Parietal lobe (tissue), 2 donors: ENCODE measurements around the gene HS3ST6. TPM values are rescaled to one million over a fixed set of nuclear protein-coding genes. Genes with fewer than 3 reads are reported as not detected.

ENCODE experiments used
- small RNA-seq: library from RNA; depleted of rRNA; stranded (forward); fragments of <200 nt; gene quantifications from one replicate; pipeline ENCODE3, GENCODE V24; 2014; ENCODE audit warnings: low replicate concordance
- total RNA-seq: library from RNA; depleted of rRNA; stranded (reverse); fragments of >200 nt; gene quantifications from one replicate; pipeline ENCODE4 v1.2.3, GENCODE V29; 2014

HS3ST6 gene
- total RNA-seq = not detected

DNA sequence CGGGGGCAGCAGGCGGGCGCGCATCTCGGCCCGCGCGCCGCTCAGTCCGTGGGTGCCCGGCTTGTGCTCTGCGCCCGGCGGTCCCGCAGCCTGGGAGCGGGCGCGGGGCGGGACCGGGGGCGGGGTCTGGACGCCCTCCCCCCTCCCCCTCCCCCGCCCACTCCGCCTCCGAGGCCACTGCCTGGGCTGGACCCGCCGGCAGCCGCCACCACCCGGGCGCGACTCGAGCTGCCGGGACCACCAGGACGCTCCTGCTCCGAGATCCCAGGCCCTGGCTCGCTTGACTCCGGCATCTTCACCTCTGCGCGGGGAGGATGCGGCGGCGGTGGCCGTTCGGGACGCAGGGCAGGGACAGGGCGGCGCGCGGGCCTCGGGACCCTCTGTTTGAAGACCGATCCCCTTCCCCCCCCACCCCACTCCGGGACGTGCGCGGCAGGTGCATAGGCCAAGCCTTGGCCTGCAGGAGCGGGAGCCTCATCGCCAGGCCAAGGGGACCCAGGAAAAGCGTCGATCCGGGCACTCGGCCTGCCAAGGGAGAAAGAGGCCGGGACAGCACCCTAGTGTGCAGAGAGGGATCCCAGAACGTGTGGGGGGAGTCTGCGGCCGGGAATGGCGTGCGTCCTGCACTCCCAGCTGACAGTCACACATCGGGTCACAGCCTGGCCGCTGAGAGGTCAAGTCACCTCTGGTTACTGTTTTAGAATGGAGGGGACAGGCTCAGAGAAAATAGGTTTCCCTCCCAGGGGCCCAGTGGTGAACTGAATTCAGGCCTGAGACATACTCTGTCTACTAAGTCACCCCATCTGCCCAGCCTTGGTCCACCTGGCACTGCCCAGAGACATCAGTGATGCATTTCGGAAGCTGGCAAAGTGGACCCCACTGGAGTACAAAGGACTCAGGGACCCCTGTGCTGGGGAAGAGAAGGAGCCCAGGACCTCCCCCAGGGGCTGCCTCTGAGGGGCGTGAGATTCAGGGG lies at the start of gene HS3ST6:
Gene HS3ST6 (minus strand): TSS at position 65 of the 976 bp plus-strand sequence. CDS start 92 bp downstream, outside the sequence.

GRCh38 chr16:1966460-1966859 lies 48.2 kb upstream of the HS3ST6 start, which contains the start of gene RNF151:
TSS of gene RNF151 (plus strand) at chr16:1966856. CDS start at chr16:1966882, 26 bp downstream.

GRCh38 chr16:1964506-1965395 lies 46.5 kb upstream of the HS3ST6 start, which contains the start of gene RPS2:
TSS of gene RPS2 (minus strand) at chr16:1964826. CDS start at chr16:1964625, 201 bp downstream.

GRCh38 chr16:1959269-1960039 lies 41.2 kb upstream of the HS3ST6 start, which contains the start of gene NDUFB10:
TSS of gene NDUFB10 (plus strand) at chr16:1959538. CDS start at chr16:1959625, 87 bp downstream.

DNA sequence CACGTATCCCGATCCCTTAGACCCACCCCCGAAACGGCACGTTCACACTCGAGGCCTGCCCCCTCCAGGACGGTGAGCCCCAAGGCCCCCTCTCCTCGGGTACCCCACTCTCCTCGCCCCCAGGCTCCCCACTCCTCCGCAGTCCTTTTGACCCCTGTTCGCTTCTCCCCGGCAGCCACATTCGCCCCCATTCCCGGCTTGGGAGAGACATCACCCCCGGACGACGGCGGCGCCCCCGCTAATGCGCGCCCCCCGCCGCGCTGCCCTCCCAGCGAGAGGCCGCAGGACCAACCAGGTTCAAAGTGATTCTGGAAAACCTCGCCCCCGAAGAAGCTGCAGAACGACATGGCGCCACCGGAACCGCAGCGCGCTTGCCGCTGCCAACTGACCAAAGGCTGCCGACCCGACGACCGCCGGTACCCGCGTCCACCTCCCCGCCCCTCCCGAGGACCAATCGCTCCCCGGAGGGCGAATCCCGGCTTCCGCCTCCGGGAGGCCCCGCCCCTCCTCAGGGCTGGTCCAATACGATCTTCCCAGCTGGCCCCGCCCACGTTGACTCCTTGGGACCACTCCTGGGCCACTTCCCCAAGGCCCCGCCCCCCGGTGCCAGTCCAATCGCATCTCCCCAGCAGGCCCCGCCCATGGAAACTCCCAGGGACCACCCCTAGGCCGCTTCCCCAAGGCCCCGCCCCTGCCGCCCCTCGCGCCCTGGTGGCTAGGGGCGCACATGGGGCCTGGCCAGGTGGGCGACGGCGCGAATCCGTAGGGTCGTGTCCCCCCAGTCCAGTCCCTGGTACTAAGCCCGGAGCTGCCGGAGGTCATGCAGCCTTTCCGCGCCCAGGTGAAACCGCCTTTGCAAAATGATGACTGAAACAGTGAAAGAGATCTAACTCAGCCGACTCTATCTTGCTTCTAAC lies 24.9 kb upstream of the HS3ST6 start, which contains the start of gene MSRB1:
Gene MSRB1 (minus strand): TSS at position 390 of the 917 bp plus-strand sequence. CDS start 43 bp downstream, at position 347.

GRCh38 chr16:1871974-1872635 lies 46.1 kb downstream of the HS3ST6 start, which contains the start of gene MEIOB:
TSS of gene MEIOB (minus strand) at chr16:1872164. CDS start at chr16:1868175, 3,989 bp downstream.

Small RNA genes within 50 kb of the gene (small RNA-seq; reads per million reads assigned to genes)
- gene SNORA10 (not detected), gene SNORA64 (not detected)

Other genes with a start within 250 kb of the HS3ST6 start
- 39.4 TPM for gene JPT2, start 240.1 kb downstream of the HS3ST6 start, total RNA-seq
- gene MAPK8IP3, start 212.2 kb downstream of the HS3ST6 start, total RNA-seq = 169 TPM
- 26.9 TPM for gene NME3, start 146.9 kb downstream of the HS3ST6 start, total RNA-seq
- gene EME2, start 145.6 kb downstream of the HS3ST6 start, total RNA-seq = 18.2 TPM
- gene MRPS34, start 145.3 kb downstream of the HS3ST6 start, total RNA-seq = 27.5 TPM
- gene SPSB3, start 135.8 kb downstream of the HS3ST6 start, total RNA-seq = 74.2 TPM
- 46.6 TPM for gene NUBP2, start 135.5 kb downstream of the HS3ST6 start, total RNA-seq
- 0.31 TPM for gene IGFALS, start 124.7 kb downstream of the HS3ST6 start, total RNA-seq
- 59.5 TPM for gene HAGH, start 91.6 kb downstream of the HS3ST6 start, total RNA-seq
- 61.7 TPM for gene FAHD1, start 91.2 kb downstream of the HS3ST6 start, total RNA-seq
- gene MEIOB, start 46.3 kb downstream of the HS3ST6 start, total RNA-seq = not detected
- 3.1 TPM for gene MSRB1, start 24.8 kb upstream of the HS3ST6 start, total RNA-seq
- gene RPL3L, start 36.3 kb upstream of the HS3ST6 start, total RNA-seq = not detected
- gene NDUFB10, start 41.1 kb upstream of the HS3ST6 start, total RNA-seq = 73.6 TPM
- gene RPS2, start 46.4 kb upstream of the HS3ST6 start, total RNA-seq = 1,162 TPM
- gene RNF151, start 48.4 kb upstream of the HS3ST6 start, total RNA-seq = not detected
- gene TBL3, start 53.6 kb upstream of the HS3ST6 start, total RNA-seq = 16.6 TPM
- 2.8 TPM for gene NOXO1, start 63.1 kb upstream of the HS3ST6 start, total RNA-seq
- gene GFER, start 65.8 kb upstream of the HS3ST6 start, total RNA-seq = 16.6 TPM
- gene SYNGR3, start 71.6 kb upstream of the HS3ST6 start, total RNA-seq = 67.9 TPM
- gene ZNF598, start 91.4 kb upstream of the HS3ST6 start, total RNA-seq = 9.4 TPM
- not detected for gene NPW, start 101.4 kb upstream of the HS3ST6 start, total RNA-seq
- 10.0 TPM for gene NHERF2, start 108.5 kb upstream of the HS3ST6 start, total RNA-seq
- 22.5 TPM for gene NTHL1, start 129.4 kb upstream of the HS3ST6 start, total RNA-seq
- 148 TPM for gene TSC2, start 129.6 kb upstream of the HS3ST6 start, total RNA-seq
- 272 TPM for gene PKD1, start 217.5 kb upstream of the HS3ST6 start, total RNA-seq
- gene RAB26, start 230.2 kb upstream of the HS3ST6 start, total RNA-seq = 4.4 TPM
- 34.7 TPM for gene TRAF7, start 237.4 kb upstream of the HS3ST6 start, total RNA-seq